ENCODE measurements around the gene RPL36AL. TPM values are rescaled to one million over a fixed set of nuclear protein-coding genes. Genes with fewer than 3 reads are reported as not detected.

The RPL36AL gene
- total RNA-seq, 2 donors from 2014 or later, result 120 to 180 TPM

DNA sequence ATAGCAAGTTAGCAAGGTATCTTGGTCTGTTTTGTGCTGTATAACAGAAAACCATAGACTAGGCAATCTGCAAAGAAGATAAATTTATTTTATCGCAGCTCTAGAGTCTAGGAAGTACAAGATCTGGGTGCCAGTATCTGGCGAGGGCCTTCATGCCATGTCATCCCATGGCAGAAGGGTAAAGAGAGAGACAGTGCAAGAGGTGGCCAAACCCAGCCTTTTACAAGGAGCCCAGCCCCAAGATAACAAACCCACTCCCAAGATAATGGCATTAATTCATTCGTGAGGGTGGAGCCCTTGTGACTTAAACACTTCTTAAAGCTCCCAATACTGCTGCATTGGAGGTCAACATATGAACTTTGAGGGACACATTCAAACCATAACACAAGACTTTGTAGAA is 51.1 kb downstream of the RPL36AL start:
- H3K4me3 ChIP-seq, result no peak overlapping the region
- H3K9me3 ChIP-seq, result no peaks in the 10 kb centered on the region
- no peaks in the 10 kb centered on the region for H3K4me1 ChIP-seq (ENCODE audit: control insufficient read depth in 1 of 2, low read depth in 2 of 2)
- no peaks in the 10 kb centered on the region for H3K36me3 ChIP-seq
- DNase-seq (ENCODE audit: low spot score), result no peak
- no peaks in the 10 kb centered on the region for H3K27me3 ChIP-seq (replicated peaks; ENCODE audit: insufficient read depth)
- TF ChIP-seq, protein P1, sequence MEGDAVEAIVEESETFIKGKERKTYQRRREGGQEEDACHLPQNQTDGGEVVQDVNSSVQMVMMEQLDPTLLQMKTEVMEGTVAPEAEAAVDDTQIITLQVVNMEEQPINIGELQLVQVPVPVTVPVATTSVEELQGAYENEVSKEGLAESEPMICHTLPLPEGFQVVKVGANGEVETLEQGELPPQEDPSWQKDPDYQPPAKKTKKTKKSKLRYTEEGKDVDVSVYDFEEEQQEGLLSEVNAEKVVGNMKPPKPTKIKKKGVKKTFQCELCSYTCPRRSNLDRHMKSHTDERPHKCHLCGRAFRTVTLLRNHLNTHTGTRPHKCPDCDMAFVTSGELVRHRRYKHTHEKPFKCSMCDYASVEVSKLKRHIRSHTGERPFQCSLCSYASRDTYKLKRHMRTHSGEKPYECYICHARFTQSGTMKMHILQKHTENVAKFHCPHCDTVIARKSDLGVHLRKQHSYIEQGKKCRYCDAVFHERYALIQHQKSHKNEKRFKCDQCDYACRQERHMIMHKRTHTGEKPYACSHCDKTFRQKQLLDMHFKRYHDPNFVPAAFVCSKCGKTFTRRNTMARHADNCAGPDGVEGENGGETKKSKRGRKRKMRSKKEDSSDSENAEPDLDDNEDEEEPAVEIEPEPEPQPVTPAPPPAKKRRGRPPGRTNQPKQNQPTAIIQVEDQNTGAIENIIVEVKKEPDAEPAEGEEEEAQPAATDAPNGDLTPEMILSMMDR (IDR thresholded peaks at IDR 0.05), result no peak
- ATAC-seq (ENCODE audit: insufficient number of reproducible peaks, low FRiP score, low read depth), result no peak
- H3K27ac ChIP-seq, result no peak overlapping the region

Other genes starting within 250 kb of the RPL36AL start
- 1,000 to 10,000 TPM; 2,433 to 4,116 TPM for gene RPS29, start 34.2 kb downstream of the RPL36AL start, total RNA-seq
- gene LRR1, start 21.7 kb downstream of the RPL36AL start, total RNA-seq, result 10 to 100 TPM in 1 of 2 donors, 1 to 10 TPM in 1; 4.1 to 21.9 TPM
- 10 to 100 TPM; 24.0 to 45.9 TPM for gene MGAT2, start 173 bp upstream of the RPL36AL start, total RNA-seq
- 1 to 10 TPM; 8.6 to 9.1 TPM for gene DNAAF2, start 14.6 kb upstream of the RPL36AL start, total RNA-seq
- gene POLE2, start 67.6 kb upstream of the RPL36AL start, total RNA-seq, result 1 to 10 TPM in 1 of 2 donors, under 1 TPM in 1; 0.27 to 9.1 TPM
- gene KLHDC1, start 72.5 kb upstream of the RPL36AL start, total RNA-seq, result 10 to 100 TPM; 10.8 to 11.4 TPM
- 10 to 100 TPM; 48.4 to 53.9 TPM for gene KLHDC2, start 147.5 kb upstream of the RPL36AL start, total RNA-seq
- gene NEMF, start 232.2 kb upstream of the RPL36AL start, total RNA-seq, result 100 to 1,000 TPM in 1 of 2 donors, 10 to 100 TPM in 1; 49.5 to 126 TPM